Keratinocyte (primary cell): Measurements from ENCODE around the gene PARP1. TPM values are rescaled to one million over a fixed set of nuclear protein-coding genes. Genes with fewer than 3 reads are reported as not detected.

ENCODE experiments used
- DNase-seq: peaks from one replicate; pipeline ENCODE4 v3.0.0-alpha.2; 2011; ENCODE audit warnings: low read depth, missing footprints, low spot score
- FAIRE-seq: peaks from 2 replicates; lab custom pipeline; 2011; peaks lifted over from hg19 to GRCh38; lab: Jason Lieb, UNC
- H2AFZ ChIP-seq: 2 replicates; pipeline ENCODE4 v1.6.0; 2012; ENCODE audit warnings: low read length, control low read depth, inconsistent platforms; ENCODE audit not compliant: control insufficient read depth
- H3K27ac ChIP-seq: 2 replicates; pipeline ENCODE4 v1.5.1; 2011; ENCODE audit warnings: low read length; ENCODE audit not compliant: control insufficient read depth, insufficient read depth
- H3K27me3 ChIP-seq: 3 replicates; pipeline ENCODE4 v1.6.0; 2011; ENCODE audit warnings: low read length; ENCODE audit not compliant: control insufficient read depth, insufficient read depth; ENCODE audit errors: extremely low read depth
- H3K36me3 ChIP-seq, 2 experiments: 2 replicates in 1 of 2; 3 replicates in 1 of 2; pipeline ENCODE4 v1.5.1; 2011; ENCODE audit warnings: low read length in 2 of 2, mild to moderate bottlenecking in 1 of 2; ENCODE audit not compliant: control insufficient read depth in 2 of 2, insufficient read depth in 2 of 2; ENCODE audit errors: extremely low read depth in 1 of 2
- H3K4me1 ChIP-seq: 3 replicates; pipeline ENCODE4 v1.5.1; 2011; ENCODE audit warnings: low read length; ENCODE audit not compliant: control insufficient read depth, insufficient read depth; ENCODE audit errors: extremely low read depth
- H3K4me2 ChIP-seq: 3 replicates; pipeline ENCODE4 v1.6.0; 2011; ENCODE audit warnings: low read depth, low read length; ENCODE audit not compliant: control insufficient read depth, insufficient read depth; ENCODE audit errors: extremely low read depth
- H3K4me3 ChIP-seq, 3 experiments: fragments of 200-600 bp in 1 of 3; sonication (generic) in 1 of 3; 2 replicates in 2 of 3; 3 replicates in 1 of 3; pipeline ENCODE4 v1.5.1; 2011 to 2016; ENCODE audit warnings: low read length in 3 of 3, mild to moderate bottlenecking in 3 of 3, control low read depth in 2 of 3, inconsistent platforms in 1 of 3, low read depth in 1 of 3, mixed read lengths in 1 of 3, mixed run types in 1 of 3, moderate library complexity in 1 of 3; ENCODE audit not compliant: control insufficient read depth in 2 of 3, insufficient read depth in 2 of 3; ENCODE audit errors: extremely low read depth in 1 of 3
- H3K79me2 ChIP-seq: 2 replicates; pipeline ENCODE4 v1.6.0; 2012; ENCODE audit warnings: low read length; ENCODE audit not compliant: control insufficient read depth, insufficient read depth
- H3K9ac ChIP-seq: 3 replicates; pipeline ENCODE4 v1.6.0; 2011; ENCODE audit warnings: low read length; ENCODE audit not compliant: control insufficient read depth, insufficient read depth; ENCODE audit errors: extremely low read depth
- H3K9me1 ChIP-seq: 3 replicates; pipeline ENCODE4 v1.6.0; 2011; ENCODE audit warnings: low read length; ENCODE audit not compliant: control insufficient read depth, insufficient read depth; ENCODE audit errors: extremely low read depth
- H3K9me3 ChIP-seq: 2 replicates; pipeline ENCODE4 v1.5.1; 2012; ENCODE audit warnings: low read depth, low read length; ENCODE audit not compliant: control insufficient read depth
- H4K20me1 ChIP-seq: 3 replicates; pipeline ENCODE4 v1.6.0; 2011; ENCODE audit warnings: low read length; ENCODE audit not compliant: control insufficient read depth, insufficient read depth; ENCODE audit errors: extremely low read depth
- CTCF ChIP-seq, 3 experiments: IDR thresholded peaks in 1 of 3; conservative IDR thresholded peaks in 1 of 3; optimal IDR thresholded peaks in 1 of 3; 2 replicates in 2 of 3; 3 replicates in 1 of 3; pipeline versions ENCODE3 to v1.5.1; 2011; ENCODE audit warnings: low read length in 3 of 3, mild to moderate bottlenecking in 3 of 3, moderate library complexity in 2 of 3, control low read depth in 1 of 3, inconsistent platforms in 1 of 3; ENCODE audit not compliant: insufficient read depth in 2 of 3; ENCODE audit errors: extremely low read depth in 1 of 3
- EZH2 ChIP-seq: IDR thresholded peaks from one replicate; pipeline ENCODE4 v1.6.1; 2012; ENCODE audit warnings: inconsistent platforms, mild to moderate bottlenecking, low read length, moderate library complexity
- dilution Hi-C: fragments of 300-500 bp; cut with MboI; formaldehyde crosslinking; loops from one replicate; pipeline ENCODE4 v1.7.0; 2020; ENCODE audit warnings: low sequenced_read_pairs; ENCODE audit not compliant: extremely low pct_ligation_motif_present
- polyA plus RNA-seq, 5 experiments: library from polyadenylated mRNA; depleted of rRNA in 3 of 5; stranded (reverse) in 3 of 5; stranded (forward) in 1 of 5; unstranded in 1 of 5; fragments of >200 nt; gene quantifications; 1 replicate in 1 of 5; 2 replicates in 3 of 5; 3 replicates in 1 of 5; pipeline versions ENCODE4 v1.2.1 to v1.2.3, GENCODE V29; 2011 to 2012; ENCODE audit warnings: missing spikeins in 2 of 5, low read depth in 1 of 5, low replicate concordance in 1 of 5

PARP1 gene
- polyA plus RNA-seq, 1 donor (not counting 4 experiments of a cell fraction or from before 2014, with no cell fraction given): 62.9 TPM

- Histone ChIP-seq H3K36me3 (no peaks in the 10 kb centered on the region), H4K20me1 (no peaks in the 10 kb centered on the region), H3K9ac (no peak overlapping the region), H3K27ac (no peak overlapping the region), H2AFZ (no peak overlapping the region), H3K79me2 (no peaks in the 10 kb centered on the region), H3K27me3 (no peaks in the 10 kb centered on the region), H3K4me2 (no peak overlapping the region), H3K9me3 (no peaks in the 10 kb centered on the region), H3K4me1 (peaks cover 6% of the 10 kb centered on the region), H3K4me3 (no peak overlapping the region), H3K9me1 (no peaks in the 10 kb centered on the region)
- DNase-seq (peak; percentile 17), FAIRE-seq (no peak)
- no peak for TF ChIP-seq CTCF (optimal IDR thresholded peaks at IDR 0.05 in 1 of 3, IDR thresholded peaks at IDR 0.05 in 1 of 3, conservative IDR thresholded peaks at IDR 0.05 in 1 of 3; ENCODE audit: extremely low read depth in 1 of 3, insufficient read depth in 2 of 3, low read length in 3 of 3)
- TF ChIP-seq EZH2: no peak
- dilution Hi-C loops: no loop called here
Observed at GRCh38 chr1:226443439-226443838, 35.5 kb upstream of the PARP1 start.

- Histone ChIP-seq H3K27me3 (no peaks in the 10 kb centered on the region), H4K20me1 (no peaks in the 10 kb centered on the region), H3K4me1 (peaks cover 6% of the 10 kb centered on the region), H3K4me3 (no peak overlapping the region), H3K79me2 (no peaks in the 10 kb centered on the region), H3K4me2 (no peak overlapping the region), H2AFZ (no peak overlapping the region), H3K27ac (no peak overlapping the region), H3K36me3 (no peaks in the 10 kb centered on the region), H3K9ac (no peak overlapping the region), H3K9me1 (no peaks in the 10 kb centered on the region), H3K9me3 (no peaks in the 10 kb centered on the region)
- no peak for FAIRE-seq
- TF ChIP-seq CTCF (optimal IDR thresholded peaks at IDR 0.05 in 1 of 3, IDR thresholded peaks at IDR 0.05 in 1 of 3, conservative IDR thresholded peaks at IDR 0.05 in 1 of 3; ENCODE audit: extremely low read depth in 1 of 3, insufficient read depth in 2 of 3, low read length in 3 of 3): no peak
- no peak for TF ChIP-seq EZH2
- no peak for DNase-seq
- dilution Hi-C loops: no loop called here
Observed at GRCh38 chr1:226443033-226443432, 35.1 kb upstream of the PARP1 start.
